ENCODE measurements around the gene PPT2. TPM values are rescaled to one million over a fixed set of nuclear protein-coding genes. Genes with fewer than 3 reads are reported as not detected.

Gene PPT2
- total RNA-seq, 2 experiments from 2014 or later = 9.9 to 10.1 TPM

DNA sequence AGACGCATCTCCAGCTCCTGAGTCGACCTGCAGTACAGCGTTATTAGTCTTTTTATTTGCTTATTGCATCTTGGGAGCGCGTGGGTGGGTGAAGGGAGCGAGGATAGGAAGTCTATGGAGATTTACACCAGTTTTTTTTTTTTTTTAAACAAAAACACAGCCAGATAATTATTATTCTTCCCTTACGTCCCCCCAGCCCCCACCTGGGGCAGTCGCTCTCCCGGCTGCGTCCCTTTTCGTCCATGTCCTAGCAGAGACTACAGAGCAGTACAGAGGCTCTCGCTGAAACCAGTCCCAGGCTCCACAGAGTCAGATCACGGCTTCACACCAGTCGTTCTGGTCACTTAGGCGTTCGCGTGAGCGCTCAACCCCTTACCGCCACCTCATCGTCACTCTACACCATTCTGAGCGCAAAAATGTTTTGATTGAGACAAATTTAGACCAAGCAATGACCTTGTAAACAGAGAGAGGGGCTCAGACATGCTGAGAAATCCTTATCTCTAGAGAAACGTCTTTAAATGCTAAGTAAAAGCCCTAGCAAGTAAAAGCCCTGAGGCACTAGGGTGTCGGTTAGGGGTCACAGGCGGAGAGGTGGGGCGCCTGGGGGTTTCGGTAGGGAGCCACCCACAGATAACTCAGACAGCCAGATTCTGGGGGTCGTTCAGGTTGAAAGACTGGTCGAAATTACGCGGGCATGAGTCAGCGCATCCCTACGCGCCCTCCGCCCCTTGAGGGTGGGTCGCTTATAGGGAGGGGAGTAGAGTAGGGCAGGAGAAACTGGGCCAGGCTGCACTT, 975 bp upstream of the PPT2 start:
- Mint-ChIP-seq H3K9me3 (ENCODE audit: low read depth) (no peaks in the 10 kb centered on the region), H3K4me3 (peak overlapping the region; percentile 91), H3K36me3 (ENCODE audit: low read depth) (peaks cover 13% of the 10 kb centered on the region), H3K27ac (peak overlapping the region; percentile 32), H3K4me1 (peaks cover 54% of the 10 kb centered on the region), H3K27me3 (peaks cover 16% of the 10 kb centered on the region)
- intact Hi-C loops (cut with DNase I, micrococcal nuclease) = loop anchor here in 1 of 2 experiments (10.0 kb wide), 1 partner anchor 108 kb away; no protein-coding TSS in a partner anchor
- DNase-seq (peak; percentile 24), ATAC-seq (no peak)
- ChIA-PET CTCF (interaction anchor here (1.2 to 1.3 kb wide), 4 partner anchors 21 to 92 kb away, joined by 3 to 5 read pairs (median 3); no protein-coding TSS in a partner anchor), POLR2A (no interaction called here)

DNA sequence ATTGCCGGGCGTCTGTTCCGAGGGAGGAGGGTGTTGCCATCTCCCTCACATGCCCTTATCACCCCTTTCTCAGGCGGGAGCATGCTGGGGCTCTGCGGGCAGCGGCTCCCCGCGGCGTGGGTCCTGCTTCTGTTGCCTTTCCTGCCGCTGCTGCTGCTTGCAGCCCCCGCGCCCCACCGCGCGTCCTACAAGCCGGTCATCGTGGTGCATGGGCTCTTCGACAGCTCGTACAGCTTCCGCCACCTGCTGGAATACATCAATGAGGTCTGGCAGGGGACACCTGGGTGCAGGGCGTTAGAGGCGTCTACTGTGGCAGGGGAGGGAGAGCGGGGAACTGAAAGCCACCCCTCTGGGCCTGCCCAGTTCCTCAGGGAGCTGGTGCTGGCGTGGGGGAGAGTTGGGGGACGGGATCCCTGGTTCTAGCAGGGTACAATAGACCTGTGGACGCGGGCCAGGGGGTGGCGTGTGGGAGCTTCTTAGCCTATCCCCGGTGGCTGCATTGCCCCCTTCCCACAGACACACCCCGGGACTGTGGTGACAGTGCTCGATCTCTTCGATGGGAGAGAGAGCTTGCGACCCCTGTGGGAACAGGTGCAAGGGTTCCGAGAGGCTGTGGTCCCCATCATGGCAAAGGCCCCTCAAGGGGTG, 697 bp downstream of the PPT2 start:
- intact Hi-C loops (cut with DNase I, micrococcal nuclease) = loop anchor here (1.0 to 10.0 kb wide), 9 partner anchors 22 to 195 kb away; partner anchors contain the start of genes FKBPL (in 2 of the 2), AGPAT1 (in 1 of the 2) and SKIC2 (in 1 of the 2)
- Mint-ChIP-seq H3K4me3 (peak overlapping the region; percentile 91), H3K9me3 (ENCODE audit: low read depth) (no peaks in the 10 kb centered on the region), H3K27ac (peak overlapping the region; percentile 92), H3K36me3 (ENCODE audit: low read depth) (peaks cover 19% of the 10 kb centered on the region), H3K27me3 (peaks cover 11% of the 10 kb centered on the region), H3K4me1 (peaks cover 41% of the 10 kb centered on the region)
- ATAC-seq (peak; percentile 75), DNase-seq (peak; percentile 80)
- POLR2A ChIA-PET = no interaction called here
- CTCF ChIA-PET = interaction anchor here (0.5 to 1.1 kb wide), 4 partner anchors 36 to 44 kb away, joined by 3 to 6 read pairs (median 3); no protein-coding TSS in a partner anchor

DNA sequence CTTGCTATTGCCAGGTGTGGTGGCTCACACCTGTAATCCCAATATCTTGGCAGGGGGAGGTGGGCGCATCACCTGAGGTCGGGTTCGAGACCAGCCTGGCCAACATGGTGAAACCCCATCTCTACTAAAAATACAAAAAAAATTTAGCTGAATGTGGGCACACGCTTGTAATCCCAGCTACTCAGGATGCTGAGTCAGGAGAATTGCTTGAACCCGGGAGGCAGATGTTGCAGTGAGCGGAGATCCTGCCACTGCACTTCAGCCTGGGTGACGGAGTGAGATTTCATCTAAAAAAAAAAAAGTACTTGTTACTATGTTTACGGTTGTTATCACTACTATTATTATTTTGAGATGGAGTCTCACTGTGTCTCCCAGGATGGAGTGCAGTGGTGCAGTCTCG, 3.0 kb downstream of the PPT2 start:
- DNase-seq (no peak), ATAC-seq (no peak)
- Mint-ChIP-seq H3K4me3 (no peak overlapping the region), H3K27me3 (no peaks in the 10 kb centered on the region), H3K4me1 (peaks cover 27% of the 10 kb centered on the region), H3K27ac (no peak overlapping the region), H3K36me3 (ENCODE audit: low read depth) (peaks cover 19% of the 10 kb centered on the region), H3K9me3 (ENCODE audit: low read depth) (no peaks in the 10 kb centered on the region)
- ChIA-PET CTCF (no interaction called here), POLR2A (interaction anchor here (0.7 kb wide), 1 partner anchor 446 kb away, joined by 3 read pairs; no protein-coding TSS in a partner anchor)
- intact Hi-C loops (cut with DNase I, micrococcal nuclease) = loop anchor here in 1 of 2 experiments (10.0 kb wide), 1 partner anchor 112 kb away; no protein-coding TSS in a partner anchor

- intact Hi-C loops (cut with DNase I, micrococcal nuclease) = loop anchor here in 1 of 2 experiments (10.0 kb wide), 1 partner anchor 113 kb away; no protein-coding TSS in a partner anchor
- Mint-ChIP-seq H3K27ac (no peak overlapping the region), H3K27me3 (no peaks in the 10 kb centered on the region), H3K36me3 (ENCODE audit: low read depth) (peaks cover 20% of the 10 kb centered on the region), H3K4me3 (no peak overlapping the region), H3K4me1 (peaks cover 16% of the 10 kb centered on the region), H3K9me3 (ENCODE audit: low read depth) (no peaks in the 10 kb centered on the region)
- POLR2A ChIA-PET = no interaction called here
- no peak for ATAC-seq
- no peak for DNase-seq
- CTCF ChIA-PET = interaction anchor here (0.6 kb wide), 1 partner anchor 843 kb away, joined by 4 read pairs; no protein-coding TSS in a partner anchor
Measured at GRCh38 chr6:32158052-32158451, 4.1 kb downstream of the PPT2 start.

DNA sequence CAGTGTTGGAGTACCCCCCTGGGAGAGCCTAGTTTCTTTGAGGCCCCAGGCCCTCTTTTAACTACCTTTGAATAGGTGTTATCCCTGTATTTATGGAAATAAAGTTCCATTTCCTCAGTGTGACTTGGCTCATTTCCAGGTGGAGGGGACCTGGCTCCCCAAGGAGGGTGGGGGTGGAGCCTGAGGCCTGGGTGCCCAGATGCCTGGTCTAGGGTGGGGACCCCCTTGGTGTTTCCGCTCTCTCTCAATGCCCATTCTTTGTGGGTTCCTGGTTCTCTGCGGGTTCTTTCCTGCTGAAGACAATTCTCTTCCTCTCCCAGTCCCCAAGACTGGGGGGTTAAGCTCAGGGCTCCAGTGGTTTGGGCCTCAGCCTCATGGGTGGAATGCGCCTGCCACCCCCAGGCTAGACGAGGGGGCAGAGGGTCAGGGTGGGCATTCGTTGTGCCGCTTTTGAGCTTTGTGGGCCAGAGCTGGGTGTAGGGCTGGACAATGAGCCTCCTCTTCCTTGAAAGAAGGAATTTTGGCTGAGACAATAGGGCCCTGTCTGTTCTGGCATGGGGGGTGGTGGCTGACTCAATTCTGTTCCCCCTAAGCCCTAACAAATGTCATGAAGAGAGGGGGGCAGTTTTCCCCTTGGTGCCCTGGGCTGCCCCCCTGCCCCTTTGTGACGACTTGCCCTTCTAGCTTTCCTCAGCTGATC, 9.8 kb downstream of the PPT2 start:
- no peaks in the 10 kb centered on the region for H3K4me1 Mint-ChIP-seq
- intact Hi-C loops (cut with DNase I, micrococcal nuclease) = no loop called here
- POLR2A ChIA-PET = interaction anchor here (0.6 kb wide), 1 partner anchor 425 kb away, joined by 4 read pairs; no protein-coding TSS in a partner anchor
- no peak overlapping the region for H3K4me3 Mint-ChIP-seq
- H3K9me3 Mint-ChIP-seq (ENCODE audit: low read depth) = no peaks in the 10 kb centered on the region
- H3K27ac Mint-ChIP-seq = no peak overlapping the region
- H3K27me3 Mint-ChIP-seq = no peaks in the 10 kb centered on the region
- CTCF ChIA-PET = no interaction called here
- ATAC-seq (no peak), DNase-seq (no peak)
- peaks cover 20% of the 10 kb centered on the region for H3K36me3 Mint-ChIP-seq (ENCODE audit: low read depth)

DNA sequence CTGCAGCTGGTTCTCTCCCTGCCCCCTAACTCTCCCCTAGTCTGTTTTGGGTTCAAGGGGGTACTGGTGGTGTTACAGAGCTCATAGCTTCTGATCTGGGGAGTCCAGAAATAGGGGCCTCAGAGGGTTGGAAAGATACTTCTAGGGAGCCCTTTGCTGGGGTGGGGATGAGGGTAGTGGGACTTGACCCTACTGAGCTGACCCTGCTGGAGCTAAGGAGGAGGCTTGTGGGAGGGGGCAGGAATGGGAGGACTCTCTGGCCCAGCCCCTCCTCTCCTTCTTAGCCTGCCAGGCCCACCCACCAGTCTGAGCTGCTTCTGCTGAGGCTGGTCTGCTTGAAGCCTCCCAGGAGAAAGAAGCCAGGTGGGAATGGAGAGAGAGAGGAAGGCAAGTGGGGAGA, 10.4 kb downstream of the PPT2 start, which contains the start of gene EGFL8:
Gene EGFL8 (plus strand): TSS at position 301 of the 400 bp plus-strand sequence. CDS start 1,571 bp downstream, outside the sequence.
- ATAC-seq (no peak), DNase-seq (no peak)
- POLR2A ChIA-PET = interaction anchor here (0.6 kb wide), 1 partner anchor 425 kb away, joined by 4 read pairs; no protein-coding TSS in a partner anchor
- no peak within 1 kb of the TSS for H3K4me3 Mint-ChIP-seq
- no peaks in the 10 kb centered on the region for H3K4me1 Mint-ChIP-seq
- H3K9me3 Mint-ChIP-seq (ENCODE audit: low read depth) = no peaks in the 10 kb centered on the region
- H3K27me3 Mint-ChIP-seq = no peaks in the 10 kb centered on the region
- CTCF ChIA-PET = no interaction called here
- no peak within 1 kb of the TSS for H3K27ac Mint-ChIP-seq
- intact Hi-C loops (cut with DNase I, micrococcal nuclease) = no loop called here
- H3K36me3 Mint-ChIP-seq (ENCODE audit: low read depth) = peaks cover 25% of the 10 kb centered on the region

- intact Hi-C loops (cut with DNase I, micrococcal nuclease) = no loop called here
Measured at GRCh38 chr6:32166411-32167061, 12.6 kb downstream of the PPT2 start.

DNA sequence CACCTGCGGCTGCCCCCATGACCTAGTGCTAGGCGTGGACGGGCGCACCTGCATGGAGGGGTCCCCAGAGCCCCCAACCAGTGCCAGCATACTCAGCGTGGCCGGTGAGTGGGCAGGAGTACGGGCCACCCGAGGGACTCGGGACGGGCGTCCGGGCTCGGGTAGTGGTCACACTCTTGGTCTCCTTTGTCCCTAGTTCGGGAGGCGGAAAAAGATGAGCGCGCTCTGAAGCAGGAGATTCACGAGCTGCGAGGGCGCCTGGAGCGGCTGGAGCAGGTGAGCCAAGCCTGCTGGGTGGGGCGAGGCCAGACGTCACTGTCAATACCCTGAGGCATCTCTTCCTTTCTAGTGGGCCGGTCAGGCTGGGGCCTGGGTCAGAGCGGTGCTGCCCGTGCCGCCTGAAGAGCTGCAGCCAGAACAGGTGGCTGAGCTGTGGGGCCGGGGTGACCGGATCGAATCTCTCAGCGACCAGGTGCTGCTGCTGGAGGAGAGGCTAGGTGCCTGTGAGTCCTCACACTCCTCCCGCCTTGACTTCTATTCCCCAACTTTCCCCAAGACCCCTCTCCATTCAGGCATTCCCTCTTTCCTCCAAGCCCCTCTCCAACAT, 13.3 kb downstream of the PPT2 start:
- no peaks in the 10 kb centered on the region for H3K4me1 Mint-ChIP-seq
- no peaks in the 10 kb centered on the region for H3K9me3 Mint-ChIP-seq (ENCODE audit: low read depth)
- no peaks in the 10 kb centered on the region for H3K27me3 Mint-ChIP-seq
- intact Hi-C loops (cut with DNase I, micrococcal nuclease) = no loop called here
- H3K4me3 Mint-ChIP-seq = no peak overlapping the region
- ChIA-PET POLR2A (no interaction called here), CTCF (interaction anchor here (2.2 kb wide), 1 partner anchor 49 kb away, joined by 6 read pairs; no protein-coding TSS in a partner anchor)
- H3K36me3 Mint-ChIP-seq (ENCODE audit: low read depth) = peaks cover 35% of the 10 kb centered on the region
- no peak for ATAC-seq
- no peak overlapping the region for H3K27ac Mint-ChIP-seq
- no peak for DNase-seq

More at GRCh38 chr6:32166411-32167061, 12.6 kb downstream of the PPT2 start:
- no peak overlapping the region for H3K27ac Mint-ChIP-seq
- POLR2A ChIA-PET = no interaction called here
- H3K9me3 Mint-ChIP-seq (ENCODE audit: low read depth) = no peaks in the 10 kb centered on the region
- CTCF ChIA-PET = no interaction called here
- H3K36me3 Mint-ChIP-seq (ENCODE audit: low read depth) = peaks cover 35% of the 10 kb centered on the region
- no peak for ATAC-seq
- DNase-seq = no peak
- no peaks in the 10 kb centered on the region for H3K4me1 Mint-ChIP-seq
- no peaks in the 10 kb centered on the region for H3K27me3 Mint-ChIP-seq
- no peak overlapping the region for H3K4me3 Mint-ChIP-seq

GRCh38 chr6:32167761-32168262, 13.9 kb downstream of the PPT2 start:
- intact Hi-C loops (cut with DNase I, micrococcal nuclease) = no loop called here
- peaks cover 35% of the 10 kb centered on the region for H3K36me3 Mint-ChIP-seq (ENCODE audit: low read depth)
- no peak overlapping the region for H3K4me3 Mint-ChIP-seq
- POLR2A ChIA-PET = no interaction called here
- peaks cover 3% of the 10 kb centered on the region for H3K4me1 Mint-ChIP-seq
- no peaks in the 10 kb centered on the region for H3K27me3 Mint-ChIP-seq
- DNase-seq (no peak), ATAC-seq (no peak)
- CTCF ChIA-PET = interaction anchor here (2.2 kb wide), 1 partner anchor 49 kb away, joined by 6 read pairs; no protein-coding TSS in a partner anchor
- H3K27ac Mint-ChIP-seq = no peak overlapping the region
- H3K9me3 Mint-ChIP-seq (ENCODE audit: low read depth) = no peaks in the 10 kb centered on the region

DNA sequence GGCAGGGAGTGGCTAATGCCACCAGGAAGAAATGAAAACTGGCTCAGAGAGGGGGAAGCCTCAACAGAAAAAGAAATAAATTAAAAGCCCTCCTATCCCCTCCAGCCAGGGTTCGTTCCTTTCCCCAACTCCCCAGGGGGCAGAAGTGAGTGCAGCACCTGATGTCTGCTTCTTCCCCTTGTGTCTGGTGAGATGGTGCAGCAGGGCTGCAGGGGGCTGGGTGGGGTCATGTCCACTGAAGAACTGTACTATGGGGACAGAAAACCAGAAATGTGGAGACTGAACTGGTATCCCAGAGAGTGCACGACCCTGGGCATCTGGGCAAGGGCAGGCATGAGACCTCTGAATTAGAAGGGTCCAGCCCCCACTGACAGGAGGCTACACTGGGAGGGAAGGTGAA, 14.4 kb downstream of the PPT2 start:
- Mint-ChIP-seq H3K27ac (no peak overlapping the region), H3K9me3 (ENCODE audit: low read depth) (no peaks in the 10 kb centered on the region), H3K4me3 (no peak overlapping the region), H3K27me3 (no peaks in the 10 kb centered on the region), H3K36me3 (ENCODE audit: low read depth) (peaks cover 32% of the 10 kb centered on the region), H3K4me1 (peaks cover 8% of the 10 kb centered on the region)
- POLR2A ChIA-PET = no interaction called here
- DNase-seq (no peak), ATAC-seq (no peak)
- CTCF ChIA-PET = interaction anchor here (2.2 kb wide), 1 partner anchor 50 kb away, joined by 6 read pairs; no protein-coding TSS in a partner anchor
- intact Hi-C loops (cut with DNase I, micrococcal nuclease) = no loop called here

All from activated CD4-positive, alpha-beta T cell treated with anti-CD3 and anti-CD28 coated beads for 36 hours (primary cell).